ENCODE results near the gene TLR6. TPM values are rescaled to one million over a fixed set of nuclear protein-coding genes. Genes with fewer than 3 reads are reported as not detected.

Gene TLR6
- total and polyA plus RNA-seq, 4 donors: 0.26 to 2.1 (median 1.3) TPM

DNA sequence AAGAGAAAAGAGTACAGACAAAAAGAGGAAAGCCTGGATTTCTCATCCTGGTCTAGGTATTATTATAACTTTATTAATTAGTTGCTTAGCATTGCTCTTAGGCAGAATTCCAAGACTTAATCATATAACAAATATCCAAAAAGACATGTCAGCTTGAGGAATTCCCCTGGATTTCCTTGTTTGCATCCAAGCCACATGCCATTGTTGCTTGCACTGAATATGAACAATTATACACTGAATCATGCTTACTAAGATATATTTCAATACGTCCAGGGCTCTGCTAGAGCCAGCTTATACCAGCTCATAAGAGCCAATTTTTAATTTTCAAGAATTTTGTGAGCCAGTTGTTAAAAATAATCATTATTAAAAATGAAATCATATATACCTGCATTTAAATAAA, 68.3 kb downstream of the TLR6 start:
- Histone ChIP-seq H3K4me3 (ENCODE audit: low read depth in 1 of 3, low read length in 3 of 3) (no peak overlapping the region), H3K36me3 (ENCODE audit: control insufficient read depth in 4 of 4, insufficient read depth in 3 of 4, low read depth in 1 of 4, low read length in 3 of 4) (no peaks in the 10 kb centered on the region), H3K4me1 (ENCODE audit: control insufficient read depth in 4 of 4, insufficient read depth in 4 of 4, low read length in 3 of 4) (peaks cover 4 to 24% (median 15%) of the 10 kb centered on the region in 4 donors), H3K27me3 (ENCODE audit: control insufficient read depth in 4 of 4, insufficient read depth in 4 of 4, low read length in 3 of 4) (no peaks in the 10 kb centered on the region), H3K9ac (ENCODE audit: low read depth in 1 of 2, low read length in 2 of 2) (no peak overlapping the region), H3K9me3 (ENCODE audit: control insufficient read depth in 4 of 4, low read length in 3 of 4) (no peaks in the 10 kb centered on the region), H3K27ac (ENCODE audit: low read depth in 1 of 2, low read length in 2 of 2) (peak overlapping the region; percentile 25 to 44)
- WGBS: 66% methylated on average over 1 of the region's 1 CpG
- TF ChIP-seq JUND (IDR thresholded peaks at IDR 0.05) (no peak), TAF1 (conservative IDR thresholded peaks at IDR 0.05) (no peak), HNF4G (IDR thresholded peaks at IDR 0.05) (no peak), FOXA2 (IDR thresholded peaks at IDR 0.05) (no peak), FOXA1 (IDR thresholded peaks at IDR 0.05) (no peak), HNF4A (conservative IDR thresholded peaks at IDR 0.05) (no peak), YY1 (IDR thresholded peaks at IDR 0.05) (no peak)
- TF ChIP-seq, protein P1, sequence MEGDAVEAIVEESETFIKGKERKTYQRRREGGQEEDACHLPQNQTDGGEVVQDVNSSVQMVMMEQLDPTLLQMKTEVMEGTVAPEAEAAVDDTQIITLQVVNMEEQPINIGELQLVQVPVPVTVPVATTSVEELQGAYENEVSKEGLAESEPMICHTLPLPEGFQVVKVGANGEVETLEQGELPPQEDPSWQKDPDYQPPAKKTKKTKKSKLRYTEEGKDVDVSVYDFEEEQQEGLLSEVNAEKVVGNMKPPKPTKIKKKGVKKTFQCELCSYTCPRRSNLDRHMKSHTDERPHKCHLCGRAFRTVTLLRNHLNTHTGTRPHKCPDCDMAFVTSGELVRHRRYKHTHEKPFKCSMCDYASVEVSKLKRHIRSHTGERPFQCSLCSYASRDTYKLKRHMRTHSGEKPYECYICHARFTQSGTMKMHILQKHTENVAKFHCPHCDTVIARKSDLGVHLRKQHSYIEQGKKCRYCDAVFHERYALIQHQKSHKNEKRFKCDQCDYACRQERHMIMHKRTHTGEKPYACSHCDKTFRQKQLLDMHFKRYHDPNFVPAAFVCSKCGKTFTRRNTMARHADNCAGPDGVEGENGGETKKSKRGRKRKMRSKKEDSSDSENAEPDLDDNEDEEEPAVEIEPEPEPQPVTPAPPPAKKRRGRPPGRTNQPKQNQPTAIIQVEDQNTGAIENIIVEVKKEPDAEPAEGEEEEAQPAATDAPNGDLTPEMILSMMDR (IDR thresholded peaks at IDR 0.05; ENCODE audit: low read depth, low read length, missing input control): no peak
- TF ChIP-seq, protein P2, sequence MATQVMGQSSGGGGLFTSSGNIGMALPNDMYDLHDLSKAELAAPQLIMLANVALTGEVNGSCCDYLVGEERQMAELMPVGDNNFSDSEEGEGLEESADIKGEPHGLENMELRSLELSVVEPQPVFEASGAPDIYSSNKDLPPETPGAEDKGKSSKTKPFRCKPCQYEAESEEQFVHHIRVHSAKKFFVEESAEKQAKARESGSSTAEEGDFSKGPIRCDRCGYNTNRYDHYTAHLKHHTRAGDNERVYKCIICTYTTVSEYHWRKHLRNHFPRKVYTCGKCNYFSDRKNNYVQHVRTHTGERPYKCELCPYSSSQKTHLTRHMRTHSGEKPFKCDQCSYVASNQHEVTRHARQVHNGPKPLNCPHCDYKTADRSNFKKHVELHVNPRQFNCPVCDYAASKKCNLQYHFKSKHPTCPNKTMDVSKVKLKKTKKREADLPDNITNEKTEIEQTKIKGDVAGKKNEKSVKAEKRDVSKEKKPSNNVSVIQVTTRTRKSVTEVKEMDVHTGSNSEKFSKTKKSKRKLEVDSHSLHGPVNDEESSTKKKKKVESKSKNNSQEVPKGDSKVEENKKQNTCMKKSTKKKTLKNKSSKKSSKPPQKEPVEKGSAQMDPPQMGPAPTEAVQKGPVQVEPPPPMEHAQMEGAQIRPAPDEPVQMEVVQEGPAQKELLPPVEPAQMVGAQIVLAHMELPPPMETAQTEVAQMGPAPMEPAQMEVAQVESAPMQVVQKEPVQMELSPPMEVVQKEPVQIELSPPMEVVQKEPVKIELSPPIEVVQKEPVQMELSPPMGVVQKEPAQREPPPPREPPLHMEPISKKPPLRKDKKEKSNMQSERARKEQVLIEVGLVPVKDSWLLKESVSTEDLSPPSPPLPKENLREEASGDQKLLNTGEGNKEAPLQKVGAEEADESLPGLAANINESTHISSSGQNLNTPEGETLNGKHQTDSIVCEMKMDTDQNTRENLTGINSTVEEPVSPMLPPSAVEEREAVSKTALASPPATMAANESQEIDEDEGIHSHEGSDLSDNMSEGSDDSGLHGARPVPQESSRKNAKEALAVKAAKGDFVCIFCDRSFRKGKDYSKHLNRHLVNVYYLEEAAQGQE (IDR thresholded peaks at IDR 0.05): no peak
- TF ChIP-seq, protein P3, sequence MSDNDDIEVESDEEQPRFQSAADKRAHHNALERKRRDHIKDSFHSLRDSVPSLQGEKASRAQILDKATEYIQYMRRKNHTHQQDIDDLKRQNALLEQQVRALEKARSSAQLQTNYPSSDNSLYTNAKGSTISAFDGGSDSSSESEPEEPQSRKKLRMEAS (IDR thresholded peaks at IDR 0.05): no peak
- TF ChIP-seq, protein P4, sequence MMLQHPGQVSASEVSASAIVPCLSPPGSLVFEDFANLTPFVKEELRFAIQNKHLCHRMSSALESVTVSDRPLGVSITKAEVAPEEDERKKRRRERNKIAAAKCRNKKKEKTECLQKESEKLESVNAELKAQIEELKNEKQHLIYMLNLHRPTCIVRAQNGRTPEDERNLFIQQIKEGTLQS (IDR thresholded peaks at IDR 0.05): no peak
- TF ChIP-seq, protein P5, sequence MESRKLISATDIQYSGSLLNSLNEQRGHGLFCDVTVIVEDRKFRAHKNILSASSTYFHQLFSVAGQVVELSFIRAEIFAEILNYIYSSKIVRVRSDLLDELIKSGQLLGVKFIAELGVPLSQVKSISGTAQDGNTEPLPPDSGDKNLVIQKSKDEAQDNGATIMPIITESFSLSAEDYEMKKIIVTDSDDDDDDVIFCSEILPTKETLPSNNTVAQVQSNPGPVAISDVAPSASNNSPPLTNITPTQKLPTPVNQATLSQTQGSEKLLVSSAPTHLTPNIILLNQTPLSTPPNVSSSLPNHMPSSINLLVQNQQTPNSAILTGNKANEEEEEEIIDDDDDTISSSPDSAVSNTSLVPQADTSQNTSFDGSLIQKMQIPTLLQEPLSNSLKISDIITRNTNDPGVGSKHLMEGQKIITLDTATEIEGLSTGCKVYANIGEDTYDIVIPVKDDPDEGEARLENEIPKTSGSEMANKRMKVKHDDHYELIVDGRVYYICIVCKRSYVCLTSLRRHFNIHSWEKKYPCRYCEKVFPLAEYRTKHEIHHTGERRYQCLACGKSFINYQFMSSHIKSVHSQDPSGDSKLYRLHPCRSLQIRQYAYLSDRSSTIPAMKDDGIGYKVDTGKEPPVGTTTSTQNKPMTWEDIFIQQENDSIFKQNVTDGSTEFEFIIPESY (IDR thresholded peaks at IDR 0.05): no peak
- DNase-seq (ENCODE audit: low spot score): no peak

DNA sequence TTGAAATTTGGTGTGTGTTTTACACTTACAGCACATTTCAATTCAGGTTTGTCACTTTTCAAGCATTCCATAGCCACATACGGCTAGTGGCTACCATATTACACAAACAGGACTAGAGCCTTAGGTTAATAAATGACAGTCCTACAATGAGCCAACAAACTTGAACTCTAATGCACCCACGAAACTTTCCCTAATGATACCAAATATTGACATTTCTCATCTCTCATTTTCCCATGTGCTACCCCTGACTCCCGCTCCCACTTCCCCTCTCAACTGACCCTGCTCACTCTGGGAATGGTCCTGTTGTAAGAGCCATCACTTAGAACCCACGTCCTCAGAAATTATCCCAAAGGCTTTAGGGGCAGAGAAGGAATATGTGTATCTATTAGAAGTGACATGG, 68.9 kb downstream of the TLR6 start:
- no peak for DNase-seq (ENCODE audit: low spot score)
- Histone ChIP-seq H3K9me3 (ENCODE audit: control insufficient read depth in 4 of 4, low read length in 3 of 4) (no peaks in the 10 kb centered on the region), H3K4me1 (ENCODE audit: control insufficient read depth in 4 of 4, insufficient read depth in 4 of 4, low read length in 3 of 4) (peaks cover 4 to 25% (median 15%) of the 10 kb centered on the region in 4 donors), H3K27ac (ENCODE audit: low read depth in 1 of 2, low read length in 2 of 2) (peak overlapping the region; percentile 25 to 44), H3K27me3 (ENCODE audit: control insufficient read depth in 4 of 4, insufficient read depth in 4 of 4, low read length in 3 of 4) (no peaks in the 10 kb centered on the region), H3K9ac (ENCODE audit: low read depth in 1 of 2, low read length in 2 of 2) (no peak overlapping the region), H3K36me3 (ENCODE audit: control insufficient read depth in 4 of 4, insufficient read depth in 3 of 4, low read depth in 1 of 4, low read length in 3 of 4) (no peaks in the 10 kb centered on the region), H3K4me3 (ENCODE audit: low read depth in 1 of 3, low read length in 3 of 3) (no peak overlapping the region)
- TF ChIP-seq HNF4A (conservative IDR thresholded peaks at IDR 0.05) (peak; percentile 19 to 23), YY1 (IDR thresholded peaks at IDR 0.05) (peak; percentile 65), SP1 (IDR thresholded peaks at IDR 0.05) (peak; percentile 64), RXRA (IDR thresholded peaks at IDR 0.05) (peak; percentile 69 to 74), FOXA2 (IDR thresholded peaks at IDR 0.05) (no peak), EGR1 (IDR thresholded peaks at IDR 0.05; ENCODE audit: low read depth in 2 of 2) (no peak)
- TF ChIP-seq, protein P4 (IDR thresholded peaks at IDR 0.05): peak; percentile 16
- TF ChIP-seq, protein P2 (IDR thresholded peaks at IDR 0.05): peak; percentile 30
- 31% methylated on average over 4 of the region's 4 CpGs for whole genome bisulfite sequencing
